Measurements from ENCODE around the gene EMX1. TPM values are rescaled to one million over a fixed set of nuclear protein-coding genes. Genes with fewer than 3 reads are reported as not detected.

The EMX1 gene
- total RNA-seq, 2 donors from 2014 or later, result 0.31 TPM; not detected in 1

- peaks cover 0 to 14% of the 10 kb centered on the region in 2 donors for H3K4me1 ChIP-seq
- H3K27me3 ChIP-seq, result peaks cover 18 to 25% of the 10 kb centered on the region in 2 donors
- DNase-seq (ENCODE audit: low spot score), result no peak
- TF ChIP-seq CTCF (IDR thresholded peaks at IDR 0.05), result no peak
- no peaks in the 10 kb centered on the region for H3K36me3 ChIP-seq
- no peaks in the 10 kb centered on the region for H3K9me3 ChIP-seq
- no peak overlapping the region for H3K27ac ChIP-seq
- H3K4me3 ChIP-seq, result no peak overlapping the region
Measured at GRCh38 chr2:72929010-72929409, 11.7 kb downstream of the EMX1 start.

- no peaks in the 10 kb centered on the region for H3K36me3 ChIP-seq
- peaks cover 0 to 5% of the 10 kb centered on the region in 2 donors for H3K27me3 ChIP-seq
- H3K4me1 ChIP-seq, result no peaks in the 10 kb centered on the region
- no peaks in the 10 kb centered on the region for H3K9me3 ChIP-seq
- TF ChIP-seq CTCF (IDR thresholded peaks at IDR 0.05), result no peak
- DNase-seq (ENCODE audit: low spot score), result no peak
- H3K27ac ChIP-seq, result no peak overlapping the region
- no peak overlapping the region for H3K4me3 ChIP-seq
Measured at GRCh38 chr2:72931280-72931910, 14.1 kb downstream of the EMX1 start.

- Histone ChIP-seq H3K27me3 (no peaks in the 10 kb centered on the region), H3K9me3 (no peaks in the 10 kb centered on the region), H3K4me1 (no peaks in the 10 kb centered on the region), H3K4me3 (no peak overlapping the region), H3K27ac (no peak overlapping the region), H3K36me3 (no peaks in the 10 kb centered on the region)
- no peak for TF ChIP-seq CTCF (IDR thresholded peaks at IDR 0.05)
- DNase-seq (ENCODE audit: low spot score), result no peak
Measured at GRCh38 chr2:72932045-72932740, 14.9 kb downstream of the EMX1 start.

GRCh38 chr2:72932805-72933204 is 15.5 kb downstream of the EMX1 start:
- no peak for DNase-seq (ENCODE audit: low spot score)
- Histone ChIP-seq H3K9me3 (no peaks in the 10 kb centered on the region), H3K27ac (no peak overlapping the region), H3K36me3 (no peaks in the 10 kb centered on the region), H3K27me3 (no peaks in the 10 kb centered on the region), H3K4me3 (no peak overlapping the region), H3K4me1 (no peaks in the 10 kb centered on the region)
- TF ChIP-seq CTCF (IDR thresholded peaks at IDR 0.05), result no peak

DNA sequence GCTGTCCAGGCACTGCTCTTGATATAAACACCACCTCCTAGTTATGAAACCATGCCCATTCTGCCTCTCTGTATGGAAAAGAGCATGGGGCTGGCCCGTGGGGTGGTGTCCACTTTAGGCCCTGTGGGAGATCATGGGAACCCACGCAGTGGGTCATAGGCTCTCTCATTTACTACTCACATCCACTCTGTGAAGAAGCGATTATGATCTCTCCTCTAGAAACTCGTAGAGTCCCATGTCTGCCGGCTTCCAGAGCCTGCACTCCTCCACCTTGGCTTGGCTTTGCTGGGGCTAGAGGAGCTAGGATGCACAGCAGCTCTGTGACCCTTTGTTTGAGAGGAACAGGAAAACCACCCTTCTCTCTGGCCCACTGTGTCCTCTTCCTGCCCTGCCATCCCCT is 15.9 kb downstream of the EMX1 start:
- Histone ChIP-seq H3K27me3 (no peaks in the 10 kb centered on the region), H3K27ac (no peak overlapping the region), H3K4me3 (no peak overlapping the region), H3K9me3 (no peaks in the 10 kb centered on the region), H3K36me3 (no peaks in the 10 kb centered on the region), H3K4me1 (no peaks in the 10 kb centered on the region)
- no peak for DNase-seq (ENCODE audit: low spot score)
- no peak for TF ChIP-seq CTCF (IDR thresholded peaks at IDR 0.05)

All from right atrium auricular region (tissue), 2 donors.